PC-9 (cell line): ENCODE measurements around the gene CPNE9. TPM values are rescaled to one million over a fixed set of nuclear protein-coding genes. Genes with fewer than 3 reads are reported as not detected.

Experiments used
- BruUV-seq: library from RNA; stranded (reverse); fragments of 400-500 nt; replicated peaks from 2 replicates; lab custom pipeline; 2021; lab: Mats Ljungman, UMichigan
- CTCF ChIA-PET: fragments of 300-600 bp; sonication (Branson Sonifier 250); formaldehyde crosslinking; loops from one replicate; lab custom pipeline; 2022; ENCODE audit warnings: antibody characterized with exemption; lab: Charles Lee
- POLR2A ChIA-PET: fragments of 300-600 bp; sonication (Branson Sonifier 250); formaldehyde crosslinking; loops from one replicate; lab custom pipeline; 2022; ENCODE audit warnings: antibody characterized with exemption; ENCODE audit not compliant: unreplicated experiment; lab: Charles Lee
- DNase-seq, 2 experiments: peaks; one replicate each; pipeline versions ENCODE4 v3.0.0 to v3.0.0-alpha.2; 2015 to 2022; ENCODE audit warnings: mixed read lengths in 1 of 2
- H2AFZ ChIP-seq: fragments of 200-600 bp; sonication (generic); 2 replicates; pipeline ENCODE4 v1.8.1; 2017; ENCODE audit warnings: antibody characterized with exemption
- H3F3A ChIP-seq: fragments of 200-600 bp; sonication (generic); 2 replicates; pipeline ENCODE4 v1.8.1; 2017; ENCODE audit warnings: antibody characterized with exemption, mild to moderate bottlenecking, low read depth; ENCODE audit not compliant: insufficient read depth
- H3K27ac ChIP-seq: fragments of 200-600 bp; sonication (generic); 2 replicates; pipeline ENCODE4 v1.6.1; 2016; ENCODE audit warnings: mixed run types
- H3K27me3 ChIP-seq: fragments of 200-600 bp; sonication (generic); 2 replicates; pipeline ENCODE4 v1.6.1; 2016; ENCODE audit warnings: low read depth, mixed run types; ENCODE audit not compliant: insufficient read depth
- H3K36me3 ChIP-seq: fragments of 200-600 bp; sonication (generic); 2 replicates; pipeline ENCODE4 v1.6.1; 2016; ENCODE audit warnings: low read depth, mixed run types
- H3K4me1 ChIP-seq: fragments of 200-600 bp; sonication (generic); replicated peaks from 2 replicates; pipeline ENCODE4 v1.6.1; 2016; ENCODE audit warnings: mixed run types; ENCODE audit not compliant: insufficient read depth
- H3K4me2 ChIP-seq: fragments of 200-600 bp; sonication (generic); 2 replicates; pipeline ENCODE4 v1.6.1; 2017; ENCODE audit warnings: mixed run types
- H3K4me3 ChIP-seq: fragments of 200-600 bp; sonication (generic); 2 replicates; pipeline ENCODE4 v1.6.1; 2016; ENCODE audit warnings: mixed run types
- H3K79me2 ChIP-seq: fragments of 200-600 bp; sonication (generic); 2 replicates; pipeline ENCODE4 v1.6.1; 2017; ENCODE audit warnings: low read depth, mixed run types
- H3K9me2 ChIP-seq: fragments of 200-600 bp; sonication (generic); 2 replicates; pipeline ENCODE4 v1.8.1; 2017; ENCODE audit warnings: mild to moderate bottlenecking; ENCODE audit not compliant: insufficient read depth
- H3K9me3 ChIP-seq: fragments of 200-600 bp; sonication (generic); 2 replicates; pipeline ENCODE4 v1.8.1; 2016; ENCODE audit warnings: low read depth; ENCODE audit not compliant: insufficient read depth
- H4K20me1 ChIP-seq: fragments of 200-600 bp; sonication (generic); 2 replicates; pipeline ENCODE4 v1.8.1; 2017; ENCODE audit not compliant: insufficient read depth
- EZH2 ChIP-seq: fragments of 200-600 bp; sonication (generic); IDR thresholded peaks from 2 replicates; pipeline ENCODE4 v1.8.0; 2017; ENCODE audit warnings: antibody characterized with exemption, low read depth
- intact Hi-C: fragments of 100-400 bp; cut with micrococcal nuclease; formaldehyde crosslinking; loops from one replicate; pipeline ENCODE4 v1.10.0; 2022; ENCODE audit not compliant: unreplicated experiment
- total RNA-seq: library from RNA; stranded (reverse); gene quantifications from 2 replicates; pipeline ENCODE4 v1.2.3, GENCODE V29; 2021
- TF ChIP-seq, protein P1 (sequence below): fragments of 200-600 bp; sonication (generic); conservative IDR thresholded peaks from 2 replicates; pipeline ENCODE4 v1.6.1; 2017; ENCODE audit warnings: mixed run types, antibody characterized with exemption, mild to moderate bottlenecking, moderate library complexity

The CPNE9 gene
- total RNA-seq, 1 experiment from 2014 or later = not detected

DNA sequence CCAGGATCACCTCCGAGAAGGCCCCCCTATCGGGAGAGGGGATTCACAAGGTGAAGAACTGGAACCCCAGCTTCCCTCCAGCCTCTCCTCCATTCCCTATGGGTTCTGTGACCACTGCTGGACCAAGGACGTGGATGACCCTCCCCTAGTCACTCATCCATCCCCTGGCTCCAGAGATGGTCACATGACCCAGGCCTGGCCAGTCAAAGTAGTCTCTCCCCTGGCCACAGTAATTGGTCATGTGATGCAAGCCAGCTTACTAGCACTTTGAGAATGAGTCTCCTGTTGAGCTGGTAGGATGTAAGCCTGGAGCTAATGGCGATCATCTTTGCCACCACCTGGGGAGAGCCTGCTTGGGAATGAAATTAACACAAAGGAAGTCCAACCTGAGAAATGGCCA lies 62.2 kb downstream of the CPNE9 start:
- intact Hi-C loops = no loop called here
- no peak overlapping the region for H3K4me2 ChIP-seq
- H3K36me3 ChIP-seq = no peaks in the 10 kb centered on the region
- no peaks in the 10 kb centered on the region for H3K9me3 ChIP-seq
- BruUV-seq = no TSS peak
- no peak overlapping the region for H3K4me3 ChIP-seq
- no peak for DNase-seq
- H3K79me2 ChIP-seq = no peaks in the 10 kb centered on the region
- TF ChIP-seq, protein P1, sequence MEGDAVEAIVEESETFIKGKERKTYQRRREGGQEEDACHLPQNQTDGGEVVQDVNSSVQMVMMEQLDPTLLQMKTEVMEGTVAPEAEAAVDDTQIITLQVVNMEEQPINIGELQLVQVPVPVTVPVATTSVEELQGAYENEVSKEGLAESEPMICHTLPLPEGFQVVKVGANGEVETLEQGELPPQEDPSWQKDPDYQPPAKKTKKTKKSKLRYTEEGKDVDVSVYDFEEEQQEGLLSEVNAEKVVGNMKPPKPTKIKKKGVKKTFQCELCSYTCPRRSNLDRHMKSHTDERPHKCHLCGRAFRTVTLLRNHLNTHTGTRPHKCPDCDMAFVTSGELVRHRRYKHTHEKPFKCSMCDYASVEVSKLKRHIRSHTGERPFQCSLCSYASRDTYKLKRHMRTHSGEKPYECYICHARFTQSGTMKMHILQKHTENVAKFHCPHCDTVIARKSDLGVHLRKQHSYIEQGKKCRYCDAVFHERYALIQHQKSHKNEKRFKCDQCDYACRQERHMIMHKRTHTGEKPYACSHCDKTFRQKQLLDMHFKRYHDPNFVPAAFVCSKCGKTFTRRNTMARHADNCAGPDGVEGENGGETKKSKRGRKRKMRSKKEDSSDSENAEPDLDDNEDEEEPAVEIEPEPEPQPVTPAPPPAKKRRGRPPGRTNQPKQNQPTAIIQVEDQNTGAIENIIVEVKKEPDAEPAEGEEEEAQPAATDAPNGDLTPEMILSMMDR = no peak
- no peak for TF ChIP-seq EZH2
- H3K27ac ChIP-seq = no peak overlapping the region
- H3K27me3 ChIP-seq = peaks cover 7% of the 10 kb centered on the region; the same call in 1 of the 2 replicates
- H2AFZ ChIP-seq = no peak overlapping the region
- H3F3A ChIP-seq = no peaks in the 10 kb centered on the region
- H3K4me1 ChIP-seq = no peaks in the 10 kb centered on the region
- POLR2A ChIA-PET = no interaction called here
- H3K9me2 ChIP-seq = no peaks in the 10 kb centered on the region
- no peaks in the 10 kb centered on the region for H4K20me1 ChIP-seq
- CTCF ChIA-PET = no interaction called here

DNA sequence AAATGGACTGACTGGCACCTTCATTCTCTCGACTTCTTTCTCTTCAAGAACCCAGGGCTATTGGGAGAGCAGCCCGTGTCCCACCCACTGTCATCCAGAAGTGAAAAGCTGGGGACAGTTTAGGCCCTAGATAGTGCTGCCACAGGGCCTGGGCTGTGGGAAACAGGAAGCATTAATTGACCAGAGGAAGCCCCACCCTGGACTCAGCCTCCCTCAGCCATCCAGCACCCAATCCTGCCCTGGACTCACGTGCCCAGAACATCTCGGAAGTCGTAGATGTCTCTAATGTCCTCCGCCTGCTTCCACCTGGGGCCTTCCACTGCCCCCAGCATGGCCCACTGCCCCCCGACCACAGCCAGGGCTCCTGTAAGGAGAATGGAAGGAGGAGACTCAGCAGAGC lies 63.8 kb downstream of the CPNE9 start:
- Histone ChIP-seq H3K4me2 (no peak overlapping the region), H4K20me1 (no peaks in the 10 kb centered on the region), H3K4me3 (no peak overlapping the region), H3K27me3 (peaks cover 7% of the 10 kb centered on the region; the same call in 1 of the 2 replicates), H3K4me1 (no peaks in the 10 kb centered on the region), H3K36me3 (no peaks in the 10 kb centered on the region), H3K27ac (no peak overlapping the region), H3F3A (peaks cover 10% of the 10 kb centered on the region; the same call in 1 of the 2 replicates), H2AFZ (no peak overlapping the region), H3K79me2 (no peaks in the 10 kb centered on the region), H3K9me3 (no peaks in the 10 kb centered on the region), H3K9me2 (no peaks in the 10 kb centered on the region)
- no peak for DNase-seq
- POLR2A ChIA-PET = no interaction called here
- TF ChIP-seq, protein P1 = no peak
- no peak for TF ChIP-seq EZH2
- intact Hi-C loops = no loop called here
- BruUV-seq = no TSS peak
- CTCF ChIA-PET = no interaction called here

DNA sequence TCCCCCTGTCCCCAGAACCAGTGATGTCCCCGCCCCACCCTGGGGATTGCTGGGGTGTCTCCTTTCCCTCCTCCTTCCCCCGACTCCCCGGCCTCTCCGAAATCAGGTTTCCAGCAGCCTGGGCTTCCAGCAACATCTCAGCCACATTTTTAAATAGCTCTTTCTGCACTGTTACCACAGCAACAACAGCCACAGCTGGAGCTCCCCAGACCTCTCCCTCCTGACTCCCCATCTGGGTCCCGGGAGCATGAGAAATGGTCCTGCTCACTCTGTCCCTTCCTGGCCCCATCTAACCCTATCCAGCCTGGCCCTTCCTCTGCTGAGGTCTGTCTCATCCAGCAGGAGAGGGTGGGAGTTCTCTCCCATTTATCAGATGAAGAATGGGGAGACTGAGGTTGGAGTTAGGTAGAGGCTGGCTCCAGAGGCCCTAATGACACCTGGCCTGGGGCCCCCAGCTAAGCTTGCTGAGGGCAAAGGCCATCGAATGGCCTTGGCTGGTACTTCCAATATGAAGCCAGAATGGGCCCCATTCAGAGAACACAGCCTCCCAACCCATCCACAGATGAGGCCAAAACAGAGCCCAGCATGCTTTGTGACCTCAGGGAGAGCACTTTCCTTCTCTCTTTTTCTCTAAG lies 64.6 kb downstream of the CPNE9 start:
- CTCF ChIA-PET = interaction anchor here (0.5 kb wide), 1 partner anchor 270 kb away, joined by 27 read pairs; no protein-coding TSS in a partner anchor
- POLR2A ChIA-PET = no interaction called here
- TF ChIP-seq, protein P1 = no peak
- TF ChIP-seq EZH2 = no peak

More for the DNA sequence above, 64.6 kb downstream of the CPNE9 start:
- no peak overlapping the region for H3K27ac ChIP-seq
- H3K4me2 ChIP-seq = no peak overlapping the region
- no peaks in the 10 kb centered on the region for H3K79me2 ChIP-seq
- no peaks in the 10 kb centered on the region for H3K9me3 ChIP-seq
- H3K4me1 ChIP-seq = no peaks in the 10 kb centered on the region
- H3K27me3 ChIP-seq = peaks cover 7% of the 10 kb centered on the region; the same call in 1 of the 2 replicates
- no peaks in the 10 kb centered on the region for H3K9me2 ChIP-seq
- no peak for DNase-seq
- peaks cover 14% of the 10 kb centered on the region; the same call in 1 of the 2 replicates for H3F3A ChIP-seq
- H3K36me3 ChIP-seq = no peaks in the 10 kb centered on the region
- intact Hi-C loops = no loop called here
- no peak overlapping the region for H2AFZ ChIP-seq
- BruUV-seq = no TSS peak
- no peak overlapping the region for H3K4me3 ChIP-seq
- no peaks in the 10 kb centered on the region for H4K20me1 ChIP-seq
